ENCODE measurements around the gene ANKMY1.

- no peak for TF ChIP-seq EZH2 (IDR thresholded peaks at IDR 0.05; ENCODE audit: insufficient read depth, poor library complexity, severe bottlenecking)
- TF ChIP-seq EZH2phosphoT487 (IDR thresholded peaks at IDR 0.05; ENCODE audit: insufficient read depth, low read depth), result no peak
Measured at GRCh38 chr2:240477916-240478315, 79.9 kb downstream of the ANKMY1 start.
